ENCODE measurements around the gene IDH1. TPM values are rescaled to one million over a fixed set of nuclear protein-coding genes. Genes with fewer than 3 reads are reported as not detected.

The IDH1 gene
- total RNA-seq, 1 donor from 2014 or later = 179 TPM

DNA sequence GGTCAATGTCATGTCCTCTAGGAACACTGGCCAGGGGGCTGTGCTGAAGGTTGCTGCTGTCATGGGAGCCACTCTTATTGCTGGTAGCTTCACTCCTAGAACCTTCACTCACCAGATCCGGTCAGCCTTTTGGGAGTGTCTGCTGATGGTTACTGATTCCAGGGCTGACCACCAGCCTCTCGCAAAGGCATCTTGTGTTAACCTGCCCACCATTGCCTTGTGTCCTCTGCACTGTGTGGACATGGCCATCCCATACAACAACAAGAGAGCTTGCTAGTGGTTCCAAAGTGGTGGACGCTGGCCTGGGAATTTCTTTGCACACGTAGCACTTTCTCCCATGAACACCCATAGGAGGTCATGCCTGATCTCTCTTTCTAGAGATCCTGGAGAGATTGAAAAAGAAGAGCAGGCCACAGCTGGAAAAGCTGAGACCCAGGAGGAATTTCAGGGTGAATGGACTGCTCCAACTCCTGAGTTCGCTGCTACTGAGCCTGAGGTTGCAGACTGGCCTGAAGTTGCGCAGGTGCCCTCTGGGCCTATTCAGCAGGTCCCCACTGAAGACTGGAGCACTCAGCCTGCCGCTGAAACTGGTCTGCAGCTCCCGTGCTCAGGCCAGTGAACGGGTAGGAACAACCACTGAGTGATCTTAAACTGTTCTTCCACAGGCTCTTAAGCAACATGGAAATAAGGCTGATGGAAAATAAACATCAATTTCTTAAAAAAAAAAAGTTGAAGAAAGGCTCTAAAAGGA lies 46.4 kb downstream of the IDH1 start:
- ATAC-seq = no peak

DNA sequence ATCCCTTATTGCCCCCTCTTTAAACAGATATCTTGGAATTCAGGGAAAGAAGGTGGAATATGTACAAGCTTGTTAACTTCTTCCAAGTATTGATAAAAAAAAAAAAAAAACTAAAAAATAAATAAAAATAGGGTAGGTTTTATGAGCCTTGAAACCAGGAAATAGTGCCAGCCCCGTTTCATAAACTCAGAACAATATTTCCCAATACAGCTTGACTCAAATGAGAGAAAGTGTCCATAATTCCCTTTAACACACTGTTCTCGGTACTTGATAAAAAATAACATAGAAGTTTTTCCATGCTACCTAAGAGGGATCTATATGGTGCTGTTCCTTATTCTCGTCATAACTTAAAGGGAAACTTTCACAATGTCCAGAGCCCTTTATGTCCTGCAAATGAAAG lies 47.1 kb downstream of the IDH1 start:
- ATAC-seq = no peak

DNA sequence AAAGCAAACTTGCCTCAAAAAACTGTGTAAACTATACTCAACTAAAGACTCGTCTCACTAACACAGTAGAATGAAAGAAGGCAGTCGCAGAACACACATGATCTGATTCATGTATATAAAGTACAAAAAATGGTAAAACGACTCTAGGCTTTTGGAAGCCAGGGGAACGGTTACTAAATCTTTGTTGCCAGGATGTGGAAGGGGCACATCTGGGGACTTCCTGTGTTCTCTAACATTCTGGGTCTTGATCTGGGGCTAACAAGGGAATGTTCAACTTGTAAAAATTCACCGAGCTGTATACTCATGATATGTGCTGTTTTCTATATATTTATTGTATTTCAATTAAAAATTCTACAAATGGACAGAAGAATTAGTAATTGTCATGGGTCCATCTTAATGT lies 50.7 kb downstream of the IDH1 start:
- no peak for ATAC-seq

- ATAC-seq = no peak
These were observed 59.3 kb downstream of the IDH1 start for GRCh38 chr2:208195531-208195930.

- peak; percentile 35 for ATAC-seq
These were observed 62.1 kb downstream of the IDH1 start for GRCh38 chr2:208192611-208193236.

- ATAC-seq = no peak
These were observed 64.9 kb downstream of the IDH1 start, which contains the start of gene C2orf80 for GRCh38 chr2:208189810-208190503. Gene C2orf80 (minus strand): TSS chr2:208190030. CDS start chr2:208186986, 3,044 bp downstream.

DNA sequence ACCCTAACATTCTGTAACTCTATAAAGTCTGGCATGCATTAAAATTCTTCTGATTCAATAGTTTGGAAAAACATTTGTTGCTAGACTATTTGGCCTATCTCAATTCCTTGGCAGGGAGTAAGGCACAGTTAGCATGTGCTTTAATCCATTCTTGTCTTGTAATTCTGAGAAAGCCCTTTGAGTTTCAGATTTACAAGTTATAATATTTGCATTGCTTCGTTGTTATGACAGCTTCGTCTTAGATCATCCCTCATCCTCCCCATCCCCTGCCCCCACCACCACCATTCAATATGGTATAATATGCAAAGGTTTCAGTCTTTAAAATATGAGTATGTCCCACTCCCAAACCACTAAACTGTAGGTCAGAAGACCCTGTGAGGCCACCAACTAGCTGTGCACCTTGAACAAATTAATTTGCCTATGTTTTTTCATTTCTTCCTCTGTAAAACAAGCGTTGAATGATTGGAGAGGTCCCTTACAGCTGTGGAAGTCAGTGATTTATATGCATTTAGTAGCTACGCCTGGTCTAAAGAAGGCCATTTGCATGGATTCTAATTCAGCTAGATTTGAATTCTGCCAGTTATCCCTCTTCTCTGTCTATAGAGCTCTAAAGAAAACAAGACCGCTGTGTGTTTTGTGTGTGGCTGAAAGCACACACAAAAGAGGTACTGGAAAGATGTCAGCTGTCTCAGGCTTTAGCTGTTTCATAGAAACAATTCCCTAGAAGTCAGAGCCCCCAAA lies 65.6 kb downstream of the IDH1 start:
- ATAC-seq = no peak

- no peak for ATAC-seq
These were observed 68.0 kb downstream of the IDH1 start for GRCh38 chr2:208186893-208187292.

- ATAC-seq = no peak
These were observed 68.4 kb downstream of the IDH1 start for GRCh38 chr2:208186465-208186864.

Other genes starting within 250 kb of the IDH1 start
- gene PLEKHM3, start 229.5 kb downstream of the IDH1 start, total RNA-seq = 4.7 TPM
- not detected for gene CRYGD, start 130.5 kb downstream of the IDH1 start, total RNA-seq
- gene CRYGC, start 125.2 kb downstream of the IDH1 start, total RNA-seq = not detected
- not detected for gene CRYGB, start 108.9 kb downstream of the IDH1 start, total RNA-seq
- not detected for gene CRYGA, start 91.5 kb downstream of the IDH1 start, total RNA-seq
- not detected for gene C2orf80, start 65.0 kb downstream of the IDH1 start, total RNA-seq
- 12.0 TPM for gene PIKFYVE, start 11.2 kb upstream of the IDH1 start, total RNA-seq
- not detected for gene PTH2R, start 151.7 kb upstream of the IDH1 start, total RNA-seq

Measured in esophagus mucosa (tissue), 1 donor.